AG09309 (cell line): ENCODE results near the gene PID1.

Source experiments
- DNase-seq: peaks from one replicate; pipeline ENCODE4 v3.0.0-alpha.2; 2010; ENCODE audit warnings: low read depth
- H3K4me3 ChIP-seq: 2 replicates; pipeline ENCODE4 v1.5.1; 2011; ENCODE audit warnings: mild to moderate bottlenecking, low read depth, low read length, moderate library complexity; ENCODE audit not compliant: control insufficient read depth
- TF ChIP-seq, protein P1 (sequence below): IDR thresholded peaks from 2 replicates; pipeline ENCODE4 v1.5.1; 2011; ENCODE audit warnings: mild to moderate bottlenecking, low read depth, low read length, inconsistent platforms; ENCODE audit not compliant: insufficient read depth, control insufficient read depth; ENCODE audit errors: missing control alignments

The PID1 gene

DNA sequence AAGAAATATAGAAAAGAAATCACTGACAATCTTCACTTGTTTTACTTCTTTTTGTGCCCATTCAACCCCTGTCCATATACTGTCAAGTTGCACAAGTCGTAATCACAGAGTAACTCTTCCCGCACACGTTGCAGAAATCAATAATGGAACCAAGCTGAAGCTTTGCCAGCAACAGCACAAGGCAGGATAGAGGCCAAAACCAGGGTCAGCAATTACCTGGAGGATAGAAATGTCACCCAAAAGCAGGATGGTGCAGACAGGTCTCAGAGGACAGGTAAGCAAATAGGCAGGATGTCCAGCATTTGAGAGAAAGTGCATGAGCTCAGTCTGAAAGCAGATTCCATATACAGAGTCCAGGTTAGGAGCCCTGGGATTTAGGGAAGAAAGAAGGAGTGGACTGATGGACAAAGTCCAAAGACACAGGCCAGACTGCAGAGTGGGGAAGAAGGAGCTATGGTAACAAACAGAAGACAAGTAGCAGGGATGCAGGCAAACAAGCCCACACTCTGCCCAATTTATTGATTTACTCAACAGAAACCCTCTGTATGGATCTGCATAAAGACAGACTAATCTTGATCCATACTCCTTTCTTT, 52.7 kb downstream of the PID1 start:
- DNase-seq, result no peak
- H3K4me3 ChIP-seq, result no peak overlapping the region
- TF ChIP-seq, protein P1, sequence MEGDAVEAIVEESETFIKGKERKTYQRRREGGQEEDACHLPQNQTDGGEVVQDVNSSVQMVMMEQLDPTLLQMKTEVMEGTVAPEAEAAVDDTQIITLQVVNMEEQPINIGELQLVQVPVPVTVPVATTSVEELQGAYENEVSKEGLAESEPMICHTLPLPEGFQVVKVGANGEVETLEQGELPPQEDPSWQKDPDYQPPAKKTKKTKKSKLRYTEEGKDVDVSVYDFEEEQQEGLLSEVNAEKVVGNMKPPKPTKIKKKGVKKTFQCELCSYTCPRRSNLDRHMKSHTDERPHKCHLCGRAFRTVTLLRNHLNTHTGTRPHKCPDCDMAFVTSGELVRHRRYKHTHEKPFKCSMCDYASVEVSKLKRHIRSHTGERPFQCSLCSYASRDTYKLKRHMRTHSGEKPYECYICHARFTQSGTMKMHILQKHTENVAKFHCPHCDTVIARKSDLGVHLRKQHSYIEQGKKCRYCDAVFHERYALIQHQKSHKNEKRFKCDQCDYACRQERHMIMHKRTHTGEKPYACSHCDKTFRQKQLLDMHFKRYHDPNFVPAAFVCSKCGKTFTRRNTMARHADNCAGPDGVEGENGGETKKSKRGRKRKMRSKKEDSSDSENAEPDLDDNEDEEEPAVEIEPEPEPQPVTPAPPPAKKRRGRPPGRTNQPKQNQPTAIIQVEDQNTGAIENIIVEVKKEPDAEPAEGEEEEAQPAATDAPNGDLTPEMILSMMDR, result no peak

DNA sequence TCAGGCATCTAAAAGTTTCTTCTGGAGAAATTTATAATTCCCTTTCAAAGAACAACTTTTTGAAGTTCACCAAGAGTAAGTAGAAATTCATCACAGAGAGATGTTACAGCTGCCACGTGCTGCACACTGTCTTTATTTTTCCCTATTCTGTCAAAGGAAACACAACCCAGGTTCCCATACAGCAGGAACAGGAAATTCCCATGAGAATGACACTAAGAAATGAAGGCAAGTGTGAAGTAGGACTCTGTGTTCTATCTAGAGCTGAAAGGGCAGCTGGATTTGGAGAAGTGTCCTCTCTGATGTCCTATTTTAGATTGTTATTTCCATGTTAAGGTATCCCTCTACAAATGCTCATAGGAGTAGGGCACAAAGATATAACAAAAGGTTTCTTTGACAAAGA, 58.8 kb downstream of the PID1 start:
- no peak for DNase-seq
- no peak overlapping the region for H3K4me3 ChIP-seq
- TF ChIP-seq, protein P1, result no peak

DNA sequence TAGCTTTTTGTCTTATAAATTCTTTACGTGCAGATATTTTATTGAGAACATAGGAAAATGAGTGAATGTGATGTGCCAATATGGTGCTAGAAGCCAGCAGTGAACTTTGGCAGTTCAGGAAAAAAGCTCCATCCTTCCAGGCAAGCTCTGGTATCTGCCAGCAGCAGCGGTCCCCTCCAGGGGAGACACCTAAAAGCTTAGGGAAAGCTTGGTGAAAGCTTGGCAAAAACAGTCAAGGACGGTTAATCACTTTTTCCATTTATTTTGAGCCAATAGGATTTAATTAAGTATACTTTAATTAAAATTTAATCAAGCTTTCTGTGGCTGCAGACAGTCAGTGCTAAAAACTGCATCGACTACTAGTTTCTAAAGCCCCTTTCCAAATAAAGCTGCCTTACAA, 60.4 kb downstream of the PID1 start:
- no peak overlapping the region for H3K4me3 ChIP-seq
- no peak for DNase-seq
- TF ChIP-seq, protein P1, result no peak

DNA sequence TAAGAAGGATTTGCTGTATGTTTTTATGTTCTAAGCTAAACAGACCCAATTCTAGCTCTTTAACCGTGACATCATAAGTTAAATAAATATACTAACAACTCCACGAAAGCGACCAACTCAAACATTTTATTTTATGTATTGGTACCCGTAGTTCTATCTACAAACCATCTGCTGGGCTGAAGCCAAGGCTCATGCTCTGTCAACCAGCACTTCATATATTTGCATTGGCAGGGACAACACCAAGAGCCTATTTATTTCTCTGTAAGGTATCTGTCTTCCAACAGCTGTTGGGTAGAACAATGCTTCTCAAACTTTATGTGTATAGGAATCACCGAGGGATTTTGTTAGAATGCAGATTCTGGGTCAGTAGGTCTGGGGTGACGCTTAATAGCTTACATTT, 64.5 kb downstream of the PID1 start:
- TF ChIP-seq, protein P1, result no peak
- DNase-seq, result no peak
- no peak overlapping the region for H3K4me3 ChIP-seq

DNA sequence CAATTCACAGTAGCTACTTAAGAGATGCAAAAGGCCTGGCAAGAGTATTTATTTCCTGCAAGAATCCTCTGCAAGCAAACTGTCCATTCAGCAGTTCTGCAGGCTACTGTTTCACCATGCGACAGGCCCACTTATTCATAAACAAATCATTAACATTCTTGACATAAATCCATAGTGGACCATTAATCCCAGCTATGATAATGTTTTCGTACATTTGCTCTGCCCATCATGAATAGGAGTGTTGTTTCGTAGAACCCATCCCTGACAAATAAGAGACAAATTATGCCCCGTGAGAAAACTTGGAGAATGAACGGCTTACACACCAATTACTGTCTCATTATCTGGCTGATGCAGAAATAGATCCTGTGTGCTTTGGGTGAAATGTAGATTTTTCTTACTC, 65.4 kb downstream of the PID1 start:
- no peak overlapping the region for H3K4me3 ChIP-seq
- DNase-seq, result no peak
- TF ChIP-seq, protein P1, result no peak

DNA sequence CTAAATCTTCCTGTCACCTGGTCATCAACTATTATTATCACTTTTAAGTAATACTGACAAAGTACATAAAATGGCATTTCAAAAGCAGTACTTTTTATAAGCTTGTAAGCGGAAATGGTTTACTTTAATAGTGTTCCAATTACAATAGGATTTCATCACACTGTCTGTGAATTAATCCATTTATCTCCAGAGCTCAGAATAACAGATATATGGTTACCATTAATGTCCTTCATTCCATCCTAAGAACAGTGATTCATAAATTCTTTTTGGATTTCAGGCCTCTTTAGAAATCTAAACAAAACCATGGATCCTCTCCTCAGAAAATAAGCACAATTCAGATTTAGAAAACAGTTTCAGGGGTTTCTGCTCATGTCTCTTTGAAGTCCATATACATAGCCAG, 68.4 kb downstream of the PID1 start:
- DNase-seq, result no peak
- TF ChIP-seq, protein P1, result no peak
- no peak overlapping the region for H3K4me3 ChIP-seq

DNA sequence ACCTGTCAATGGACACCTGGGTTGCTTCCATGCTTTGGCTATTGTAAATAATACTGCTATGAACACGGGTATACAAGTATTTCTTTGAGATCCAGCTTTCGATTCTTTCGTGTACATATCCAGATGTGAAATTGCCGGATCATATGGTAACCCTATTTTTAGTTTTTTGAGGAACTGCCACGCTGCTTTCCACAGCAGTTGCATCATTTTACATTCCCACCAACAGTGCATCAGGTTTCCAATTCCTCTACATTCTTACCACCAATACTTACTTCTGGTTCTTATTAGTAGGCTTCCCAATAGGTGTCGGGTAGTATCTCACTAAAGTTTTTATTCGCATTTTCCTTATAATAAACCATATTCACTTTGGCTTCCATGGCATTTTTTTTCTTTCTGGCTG, 69.6 kb downstream of the PID1 start:
- DNase-seq, result no peak
- TF ChIP-seq, protein P1, result no peak

More for the DNA sequence above, 69.6 kb downstream of the PID1 start:
- no peak overlapping the region for H3K4me3 ChIP-seq
